Ovary (tissue), 9 donors: ENCODE measurements around the gene OR10G2. TPM values are rescaled to one million over a fixed set of nuclear protein-coding genes. Genes with fewer than 3 reads are reported as not detected.

ENCODE experiments used
- DNase-seq, 5 donors: peaks; one replicate each; pipeline ENCODE4 v3.0.0-alpha.2; 2019 to 2020
- H3K27ac ChIP-seq, 2 donors: fragments of 200-600 bp; one replicate each; pipeline versions ENCODE4 v1.5.1 to v1.8.0; 2019 to 2022
- H3K27me3 ChIP-seq: fragments of 200-600 bp; one replicate; pipeline ENCODE4 v1.8.0; 2022
- H3K36me3 ChIP-seq: fragments of 200-600 bp; sonication (generic); one replicate; pipeline ENCODE4 v1.5.1; 2019
- H3K4me1 ChIP-seq: one replicate; pipeline ENCODE4 v1.8.1; 2013; ENCODE audit warnings: mild to moderate bottlenecking, moderate library complexity; ENCODE audit not compliant: insufficient read depth
- H3K4me3 ChIP-seq: fragments of 200-600 bp; sonication (generic); one replicate; pipeline ENCODE4 v1.5.1; 2017
- H3K9me3 ChIP-seq, 2 donors: fragments of 200-600 bp in 1 of 2; sonication (generic) in 1 of 2; one replicate each; pipeline versions ENCODE4 v1.5.1 to v1.8.1; 2013 to 2019; ENCODE audit warnings: mild to moderate bottlenecking in 1 of 2, moderate library complexity in 1 of 2
- EP300 ChIP-seq: sonication (generic); formaldehyde crosslinking; IDR thresholded peaks from one replicate; pipeline ENCODE4 v1.6.1; 2017; ENCODE audit warnings: antibody characterized with exemption
- POLR2A ChIP-seq: fragments of 450-650 bp; IDR thresholded peaks from one replicate; pipeline ENCODE4 v1.6.1; 2017; ENCODE audit warnings: antibody characterized with exemption, mild to moderate bottlenecking, moderate library complexity
- WGBS, 3 donors: extraction: QIAGEN DNeasy Blood & Tissue Kit in 1 of 3; methylation state at CpG; one replicate each; pipeline versions ENCODE4 v1.1.5 to v1.1.7; 2013 to 2017; 5-methylcytosine and 5-hydroxymethylcytosine counted together
- intact Hi-C, 4 donors: fragments of 100-400 bp; cut with DNase I; formaldehyde crosslinking; loops; one replicate each; pipeline versions ENCODE4 v1.11.0 to v1.15.1; 2022 to 2023
- polyA plus RNA-seq, 2 donors: library from polyadenylated mRNA; stranded (reverse); fragments of 200-250 nt in 1 of 2; fragments of 350-450 nt in 1 of 2; fragmentation: Illumina TruSeq in 1 of 2; extraction: RNeasy Lipid Tissue Mini Kit (QIAGEN cat#74804) in 1 of 2; gene quantifications; one replicate each; pipeline ENCODE4 v1.2.3, GENCODE V29; 2013 to 2014
- total RNA-seq, 7 donors: library from RNA; depleted of rRNA in 2 of 7; stranded (reverse); fragments of >200 nt in 2 of 7; fragmentation: NEBNext Ultra II Directional in 3 of 7; extraction: Animal tissue kit (Norgen Biotek cat#: 25700) in 3 of 7; gene quantifications; one replicate each; pipeline versions ENCODE4 v1.1.0 to v1.2.4, GENCODE V29; 2016 to 2023
- TF ChIP-seq, protein P1 (sequence below), 3 donors: fragments of 450-650 bp in 2 of 3; fragments of 200-600 bp in 1 of 3; IDR thresholded peaks; one replicate each; pipeline versions ENCODE4 v1.5.1 to v1.8.0; 2016 to 2022; ENCODE audit warnings: antibody characterized with exemption in 3 of 3, mild to moderate bottlenecking in 1 of 3
- donor health status: DM: no; HTN: no; CAD: no; lungs with moderate emphysema.
- donor health status: DM: no; HTN: no; CAD: no.
- donor health status: Bipolar disorder and iron deficiency.
- donor health status: DM: yes; HTN: yes; CAD: no.
- donor health status: DM: no; HTN: no; CAD: no.
- donor health status: DM: yes; HTN: yes; CAD: no.

Gene OR10G2
- total and polyA plus RNA-seq, 9 donors, result not detected

DNA sequence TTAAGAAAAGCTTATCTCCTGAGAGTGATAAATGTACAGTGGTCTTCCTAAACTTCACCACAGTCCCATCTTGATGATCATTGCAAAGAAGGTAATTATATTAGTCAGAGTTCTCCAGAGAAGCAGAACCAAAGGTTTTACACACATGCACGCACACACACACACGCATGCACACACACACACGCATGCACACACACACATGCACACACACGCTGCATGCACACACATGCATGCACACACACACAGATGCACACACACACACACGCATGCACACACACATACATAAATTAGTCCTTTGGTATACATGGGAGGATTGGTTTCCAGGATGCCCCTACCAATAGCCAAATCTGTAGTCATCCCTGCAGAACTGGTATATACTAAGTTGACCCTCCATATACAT lies 19.5 kb upstream of the OR10G2 start:
- no peak for DNase-seq
- no peak overlapping the region for H3K4me3 ChIP-seq
- 90 to 92% (median 90%) methylated on average over 5 of the region's 5 CpGs for WGBS, 3 donors
- intact Hi-C loops, result no loop called here
- H3K9me3 ChIP-seq, result no peaks in the 10 kb centered on the region
- TF ChIP-seq EP300 (no peak), POLR2A (no peak)
- TF ChIP-seq, protein P1, sequence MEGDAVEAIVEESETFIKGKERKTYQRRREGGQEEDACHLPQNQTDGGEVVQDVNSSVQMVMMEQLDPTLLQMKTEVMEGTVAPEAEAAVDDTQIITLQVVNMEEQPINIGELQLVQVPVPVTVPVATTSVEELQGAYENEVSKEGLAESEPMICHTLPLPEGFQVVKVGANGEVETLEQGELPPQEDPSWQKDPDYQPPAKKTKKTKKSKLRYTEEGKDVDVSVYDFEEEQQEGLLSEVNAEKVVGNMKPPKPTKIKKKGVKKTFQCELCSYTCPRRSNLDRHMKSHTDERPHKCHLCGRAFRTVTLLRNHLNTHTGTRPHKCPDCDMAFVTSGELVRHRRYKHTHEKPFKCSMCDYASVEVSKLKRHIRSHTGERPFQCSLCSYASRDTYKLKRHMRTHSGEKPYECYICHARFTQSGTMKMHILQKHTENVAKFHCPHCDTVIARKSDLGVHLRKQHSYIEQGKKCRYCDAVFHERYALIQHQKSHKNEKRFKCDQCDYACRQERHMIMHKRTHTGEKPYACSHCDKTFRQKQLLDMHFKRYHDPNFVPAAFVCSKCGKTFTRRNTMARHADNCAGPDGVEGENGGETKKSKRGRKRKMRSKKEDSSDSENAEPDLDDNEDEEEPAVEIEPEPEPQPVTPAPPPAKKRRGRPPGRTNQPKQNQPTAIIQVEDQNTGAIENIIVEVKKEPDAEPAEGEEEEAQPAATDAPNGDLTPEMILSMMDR (IDR thresholded peaks at IDR 0.05), result no peak
- H3K27me3 ChIP-seq, result no peaks in the 10 kb centered on the region
- no peak overlapping the region for H3K27ac ChIP-seq
- no peaks in the 10 kb centered on the region for H3K36me3 ChIP-seq
- H3K4me1 ChIP-seq, result no peaks in the 10 kb centered on the region

DNA sequence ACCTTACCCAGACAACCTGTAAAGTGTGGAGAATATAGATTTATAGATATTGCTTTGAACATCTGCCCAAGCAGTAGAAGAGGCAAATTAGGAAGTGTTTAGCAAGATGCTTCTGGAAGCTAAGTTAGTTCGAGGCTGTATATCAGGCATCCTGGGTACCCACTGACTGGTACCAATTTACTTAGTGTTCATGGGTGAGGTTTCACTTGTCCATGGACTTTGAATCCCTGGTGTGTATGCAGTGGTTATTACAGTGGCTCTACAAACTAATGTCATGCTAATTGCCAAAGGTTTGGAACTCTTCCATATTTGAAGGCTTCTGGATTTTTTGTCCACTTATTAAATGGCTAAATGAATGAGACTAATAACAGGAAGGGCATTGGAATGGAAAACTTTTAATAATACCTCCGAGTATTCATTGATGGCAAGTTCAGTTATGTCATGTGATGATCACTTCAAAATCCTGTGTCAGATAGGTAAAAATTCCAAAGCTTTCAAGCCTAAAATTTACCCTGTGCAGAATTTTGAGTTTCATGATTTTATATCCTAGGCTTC lies 18.7 kb upstream of the OR10G2 start, which contains the start of gene OR4E2:
Gene OR4E2, plus strand, starts transcription at position 505 of the 555 bp plus-strand sequence. CDS start 11,248 bp downstream, outside the sequence.
- intact Hi-C loops, result no loop called here
- no peak for TF ChIP-seq EP300
- TF ChIP-seq, protein P1 (IDR thresholded peaks at IDR 0.05), result no peak
- no peak for TF ChIP-seq POLR2A
- 75 to 84% (median 82%) methylated on average over 2 of the region's 2 CpGs for WGBS, 3 donors
- DNase-seq, result no peak
- no peak within 1 kb of the TSS for H3K4me3 ChIP-seq
- H3K27me3 ChIP-seq, result no peaks in the 10 kb centered on the region
- H3K36me3 ChIP-seq, result no peaks in the 10 kb centered on the region
- no peak within 1 kb of the TSS for H3K27ac ChIP-seq
- H3K9me3 ChIP-seq, result no peaks in the 10 kb centered on the region
- no peaks in the 10 kb centered on the region for H3K4me1 ChIP-seq

DNA sequence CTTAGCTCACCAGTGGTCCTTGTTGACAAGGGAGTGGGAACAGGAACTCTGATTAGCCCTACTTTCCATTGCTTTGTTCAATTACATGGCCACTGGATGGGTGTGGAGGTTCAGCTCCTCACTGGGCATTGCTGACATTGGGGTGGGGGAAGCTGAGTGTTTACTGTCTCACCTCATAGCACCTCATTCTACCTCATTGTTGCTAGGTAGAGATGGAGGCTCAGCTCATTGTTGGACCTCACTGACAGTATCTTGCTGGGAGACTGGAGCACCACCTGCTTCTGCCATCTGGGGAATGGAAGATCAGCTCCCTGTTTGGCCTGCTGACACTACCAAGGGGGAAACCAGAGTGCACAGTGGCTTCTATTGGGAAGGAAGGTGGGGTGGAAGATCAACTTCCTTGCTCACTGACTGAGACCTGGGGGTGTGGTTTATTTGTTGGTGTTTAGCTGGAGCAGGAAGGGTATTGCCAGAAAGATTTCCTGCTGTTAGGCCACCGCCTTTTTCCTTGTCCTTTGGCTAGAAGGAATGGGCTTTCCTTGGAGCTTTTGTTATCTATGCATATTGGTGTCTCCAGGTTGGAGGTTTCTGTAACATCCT lies 17.6 kb upstream of the OR10G2 start:
- Histone ChIP-seq H3K27ac (no peak overlapping the region), H3K36me3 (no peaks in the 10 kb centered on the region), H3K4me1 (no peaks in the 10 kb centered on the region), H3K9me3 (no peaks in the 10 kb centered on the region), H3K27me3 (no peaks in the 10 kb centered on the region), H3K4me3 (no peak overlapping the region)
- 39 to 57% (median 56%) methylated on average over 1 of the region's 1 CpG for WGBS, 3 donors
- DNase-seq, result no peak
- TF ChIP-seq POLR2A, result no peak
- TF ChIP-seq EP300, result no peak
- intact Hi-C loops, result no loop called here

DNA sequence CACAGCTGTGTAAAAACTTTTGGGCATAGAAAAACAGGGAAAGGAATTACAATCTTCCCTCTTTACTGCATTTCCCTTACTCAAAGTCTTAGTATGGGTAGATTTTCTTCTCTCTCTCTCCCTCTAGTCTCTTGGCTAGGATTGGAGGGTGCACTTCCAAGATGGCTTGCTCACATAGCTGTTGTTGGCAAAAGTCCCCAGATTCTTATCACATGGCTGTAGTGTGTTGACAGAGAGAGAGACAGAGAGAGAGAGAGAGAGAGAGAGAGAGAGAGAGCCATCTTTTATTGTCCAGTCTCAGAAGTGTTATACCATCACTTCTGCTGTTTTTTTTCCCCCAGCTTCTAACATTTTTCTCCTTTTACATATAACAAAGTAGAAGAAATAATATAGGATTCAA lies 12.6 kb upstream of the OR10G2 start:
- intact Hi-C loops, result no loop called here
- no peaks in the 10 kb centered on the region for H3K27me3 ChIP-seq
- no peak overlapping the region for H3K4me3 ChIP-seq
- H3K36me3 ChIP-seq, result no peaks in the 10 kb centered on the region
- DNase-seq, result no peak
- H3K27ac ChIP-seq, result no peak overlapping the region
- TF ChIP-seq, protein P1 (IDR thresholded peaks at IDR 0.05), result no peak
- TF ChIP-seq EP300, result no peak
- no peaks in the 10 kb centered on the region for H3K9me3 ChIP-seq
- H3K4me1 ChIP-seq, result no peaks in the 10 kb centered on the region

DNA sequence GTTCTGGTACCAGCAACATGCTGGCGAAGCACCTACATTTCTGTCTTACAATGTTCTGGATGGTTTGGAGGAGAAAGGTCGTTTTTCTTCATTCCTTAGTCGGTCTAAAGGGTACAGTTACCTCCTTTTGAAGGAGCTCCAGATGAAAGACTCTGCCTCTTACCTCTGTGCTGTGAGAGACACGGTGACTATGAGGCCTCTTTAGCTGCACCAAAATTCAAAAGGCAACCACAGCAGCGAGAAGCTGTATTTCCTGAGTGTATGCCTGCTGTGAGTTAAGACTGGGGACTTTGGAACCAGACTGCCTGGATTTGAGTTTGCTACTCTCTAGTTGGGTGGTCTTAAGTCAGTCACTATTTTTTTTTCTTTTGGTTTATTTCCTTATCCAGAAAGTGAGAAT lies 8.7 kb upstream of the OR10G2 start:
- H3K27me3 ChIP-seq, result no peaks in the 10 kb centered on the region
- intact Hi-C loops, result no loop called here
- no peak for DNase-seq
- TF ChIP-seq POLR2A (no peak), EP300 (no peak)
- TF ChIP-seq, protein P1 (IDR thresholded peaks at IDR 0.05), result no peak
- no peaks in the 10 kb centered on the region for H3K36me3 ChIP-seq
- no peaks in the 10 kb centered on the region for H3K4me1 ChIP-seq
- no peaks in the 10 kb centered on the region for H3K9me3 ChIP-seq
- no peak overlapping the region for H3K27ac ChIP-seq
- H3K4me3 ChIP-seq, result no peak overlapping the region
- 62 to 67% (median 65%) methylated on average over 5 of the region's 5 CpGs for WGBS, 3 donors
